Neural progenitor cell (in vitro differentiated cells): ENCODE results near the gene ZNF316. TPM values are rescaled to one million over a fixed set of nuclear protein-coding genes. Genes with fewer than 3 reads are reported as not detected.
A peak's percentile ranks its signal among the peaks of the same experiment; 100 is the strongest.

Experiments used
- DNase-seq: peaks from one replicate; pipeline ENCODE4 v3.0.0-alpha.2; 2016; ENCODE audit warnings: low spot score
- H2AFZ ChIP-seq: fragments of 200-600 bp; sonication (generic); replicated peaks from 2 replicates; pipeline ENCODE4 v1.6.1; 2016; ENCODE audit warnings: antibody characterized with exemption
- H3F3A ChIP-seq: fragments of 200-600 bp; sonication (generic); 2 replicates; pipeline ENCODE4 v1.6.1; 2016; ENCODE audit warnings: antibody characterized with exemption, low read depth
- H3K27ac ChIP-seq: fragments of 200-600 bp; sonication (generic); 2 replicates; pipeline ENCODE4 v1.5.1; 2016; ENCODE audit warnings: mild to moderate bottlenecking
- H3K27me3 ChIP-seq: fragments of 200-600 bp; sonication (generic); 2 replicates; pipeline ENCODE4 v1.6.1; 2016; ENCODE audit warnings: mild to moderate bottlenecking, moderate library complexity
- H3K36me3 ChIP-seq: fragments of 200-600 bp; sonication (generic); 2 replicates; pipeline ENCODE4 v1.5.1; 2016
- H3K4me1 ChIP-seq: fragments of 200-600 bp; sonication (generic); 2 replicates; pipeline ENCODE4 v1.6.1; 2016; ENCODE audit warnings: mixed run types
- H3K4me2 ChIP-seq: fragments of 200-600 bp; sonication (generic); 2 replicates; pipeline ENCODE4 v1.6.1; 2016
- H3K4me3 ChIP-seq: fragments of 200-600 bp; sonication (generic); 2 replicates; pipeline ENCODE4 v1.5.1; 2016
- H3K79me2 ChIP-seq: fragments of 200-600 bp; sonication (generic); 2 replicates; pipeline ENCODE4 v1.6.1; 2016; ENCODE audit warnings: low read depth
- H3K9ac ChIP-seq: fragments of 200-600 bp; sonication (generic); 2 replicates; pipeline ENCODE4 v1.6.1; 2016
- H3K9me3 ChIP-seq: fragments of 200-600 bp; sonication (generic); 2 replicates; pipeline ENCODE4 v1.5.1; 2016; ENCODE audit warnings: low read depth
- H4K20me1 ChIP-seq: fragments of 200-600 bp; sonication (generic); 2 replicates; pipeline ENCODE4 v1.6.1; 2016; ENCODE audit warnings: low read depth
- H3K27ac Mint-ChIP-seq: 3 replicates; pipeline ENCODE4 v1.8.0; 2021; ENCODE audit warnings: mixed read lengths
- H3K27me3 Mint-ChIP-seq: 2 replicates; pipeline ENCODE4 v1.8.0; 2022; ENCODE audit warnings: low read depth, mild to moderate bottlenecking, inconsistent platforms, moderate library complexity, mixed read lengths; ENCODE audit not compliant: insufficient read depth
- H3K36me3 Mint-ChIP-seq: 3 replicates; pipeline ENCODE4 v1.8.0; 2021; ENCODE audit warnings: mixed read lengths
- H3K4me1 Mint-ChIP-seq: 3 replicates; pipeline ENCODE4 v1.8.0; 2021; ENCODE audit warnings: mixed read lengths
- H3K4me3 Mint-ChIP-seq: 3 replicates; pipeline ENCODE4 v1.8.0; 2021; ENCODE audit warnings: mild to moderate bottlenecking, moderate library complexity, mixed read lengths
- H3K9me3 Mint-ChIP-seq: 3 replicates; pipeline ENCODE4 v1.8.0; 2020; ENCODE audit warnings: mixed read lengths
- EZH2 ChIP-seq: fragments of 200-600 bp; sonication (generic); IDR thresholded peaks from 2 replicates; pipeline ENCODE4 v1.6.1; 2017; ENCODE audit warnings: antibody characterized with exemption, mild to moderate bottlenecking, moderate library complexity
- EZH2phosphoT487 ChIP-seq: fragments of 200-600 bp; sonication (generic); IDR thresholded peaks from 2 replicates; pipeline ENCODE4 v1.6.1; 2017; ENCODE audit warnings: antibody characterized with exemption
- total RNA-seq: library from RNA; depleted of rRNA; stranded (reverse); fragments of >200 nt; gene quantifications from 2 replicates; pipeline ENCODE4 v1.2.3, GENCODE V29; 2015; ENCODE audit warnings: low replicate concordance
- TF ChIP-seq, protein P1 (sequence below): fragments of 200-600 bp; sonication (generic); IDR thresholded peaks from 2 replicates; pipeline ENCODE4 v1.5.1; 2017; ENCODE audit warnings: antibody characterized with exemption, mild to moderate bottlenecking

Gene ZNF316
- total RNA-seq, 1 donor from 2014 or later, result 2.2 TPM

DNA sequence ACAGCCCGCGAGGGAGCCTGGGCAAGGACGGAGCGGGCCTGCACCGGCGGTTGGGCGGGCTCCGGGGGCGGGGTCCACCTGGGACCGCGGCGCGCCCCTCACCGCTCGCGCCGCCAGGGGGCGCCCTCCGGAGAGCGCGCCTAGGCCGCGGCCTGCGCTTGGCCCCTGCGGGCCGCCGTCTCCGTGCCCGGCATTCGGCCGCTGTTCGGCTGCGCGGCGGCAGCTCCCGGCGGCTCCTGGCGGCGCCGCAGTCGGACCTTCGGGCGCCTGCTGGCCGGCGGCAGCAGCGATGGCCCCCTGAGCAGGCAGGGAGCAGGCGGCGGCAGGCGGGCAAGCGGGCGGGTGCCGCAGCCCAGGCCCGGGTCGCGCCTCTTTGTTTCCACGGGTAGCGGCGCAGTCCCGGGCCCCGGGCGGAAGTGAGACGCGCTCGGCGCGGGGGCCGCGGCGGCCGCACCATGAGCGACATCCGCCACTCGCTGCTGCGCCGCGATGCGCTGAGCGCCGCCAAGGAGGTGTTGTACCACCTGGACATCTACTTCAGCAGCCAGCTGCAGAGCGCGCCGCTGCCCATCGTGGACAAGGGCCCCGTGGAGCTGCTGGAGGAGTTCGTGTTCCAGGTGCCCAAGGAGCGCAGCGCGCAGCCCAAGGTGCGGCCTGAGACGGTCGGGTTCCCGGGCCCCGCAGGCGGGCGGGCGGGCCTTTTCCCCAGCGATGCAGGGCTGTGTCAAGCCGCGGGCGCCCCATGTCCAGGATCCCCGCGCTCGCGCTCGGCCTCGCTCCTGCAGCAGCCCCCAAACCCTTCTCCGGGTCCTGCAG lies 47.1 kb upstream of the ZNF316 start, which contains the start of gene INTS15:
TSS of gene INTS15 (plus strand) at position 193 of the 816 bp plus-strand sequence. CDS start at position 456, 263 bp downstream.
- Mint-ChIP-seq H3K36me3 (peaks cover 13% of the 10 kb centered on the region), H3K27ac (peak within 1 kb of the TSS; percentile 86), H3K27me3 (peaks cover 7% of the 10 kb centered on the region), H3K4me1 (peaks cover 10% of the 10 kb centered on the region), H3K9me3 (no peaks in the 10 kb centered on the region), H3K4me3 (peak within 1 kb of the TSS; percentile 91)
- H3K4me2 ChIP-seq, result peak within 1 kb of the TSS; percentile 80
- peaks cover 20% of the 10 kb centered on the region for H3K79me2 ChIP-seq
- peak; percentile 37 for TF ChIP-seq EZH2
- TF ChIP-seq, protein P1, sequence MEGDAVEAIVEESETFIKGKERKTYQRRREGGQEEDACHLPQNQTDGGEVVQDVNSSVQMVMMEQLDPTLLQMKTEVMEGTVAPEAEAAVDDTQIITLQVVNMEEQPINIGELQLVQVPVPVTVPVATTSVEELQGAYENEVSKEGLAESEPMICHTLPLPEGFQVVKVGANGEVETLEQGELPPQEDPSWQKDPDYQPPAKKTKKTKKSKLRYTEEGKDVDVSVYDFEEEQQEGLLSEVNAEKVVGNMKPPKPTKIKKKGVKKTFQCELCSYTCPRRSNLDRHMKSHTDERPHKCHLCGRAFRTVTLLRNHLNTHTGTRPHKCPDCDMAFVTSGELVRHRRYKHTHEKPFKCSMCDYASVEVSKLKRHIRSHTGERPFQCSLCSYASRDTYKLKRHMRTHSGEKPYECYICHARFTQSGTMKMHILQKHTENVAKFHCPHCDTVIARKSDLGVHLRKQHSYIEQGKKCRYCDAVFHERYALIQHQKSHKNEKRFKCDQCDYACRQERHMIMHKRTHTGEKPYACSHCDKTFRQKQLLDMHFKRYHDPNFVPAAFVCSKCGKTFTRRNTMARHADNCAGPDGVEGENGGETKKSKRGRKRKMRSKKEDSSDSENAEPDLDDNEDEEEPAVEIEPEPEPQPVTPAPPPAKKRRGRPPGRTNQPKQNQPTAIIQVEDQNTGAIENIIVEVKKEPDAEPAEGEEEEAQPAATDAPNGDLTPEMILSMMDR, result peak; percentile 66
- no peak for TF ChIP-seq EZH2phosphoT487
- H3K27me3 ChIP-seq, result no peaks in the 10 kb centered on the region
- H3K4me3 ChIP-seq, result peak within 1 kb of the TSS; percentile 82
- H2AFZ ChIP-seq, result peak within 1 kb of the TSS; percentile 82
- peak; percentile 94 for DNase-seq
- H3K27ac ChIP-seq, result peak within 1 kb of the TSS; percentile 20
- H3K4me1 ChIP-seq, result peaks cover 9% of the 10 kb centered on the region
- H3K9me3 ChIP-seq, result no peaks in the 10 kb centered on the region
- H3F3A ChIP-seq, result peaks cover 19% of the 10 kb centered on the region
- peaks cover 8% of the 10 kb centered on the region for H3K36me3 ChIP-seq
- peak within 1 kb of the TSS; percentile 64 for H3K9ac ChIP-seq
- H4K20me1 ChIP-seq, result peaks cover 12% of the 10 kb centered on the region

DNA sequence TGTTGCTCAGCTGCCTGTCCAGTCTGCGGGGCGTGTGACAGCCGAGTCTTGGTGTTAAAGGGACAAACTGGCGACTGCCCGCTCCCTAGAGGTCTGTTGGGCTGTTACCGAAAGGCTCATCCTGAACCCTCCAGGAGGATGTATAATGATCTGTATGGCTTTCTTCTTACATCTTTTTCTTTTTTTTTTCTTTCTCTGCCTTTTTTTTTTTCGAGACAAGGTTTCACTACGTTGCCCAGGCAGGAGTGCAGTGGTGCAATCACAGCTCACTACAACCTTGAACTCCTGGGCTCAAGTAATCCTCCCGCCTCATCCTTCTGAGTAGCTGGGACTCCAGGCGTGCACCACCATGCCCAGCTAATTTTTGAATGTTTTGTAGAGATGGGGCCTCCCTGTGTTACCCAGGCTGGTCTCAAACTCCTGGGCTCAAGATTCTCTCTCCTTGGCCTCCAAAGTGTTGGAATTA lies 46.4 kb upstream of the ZNF316 start:
- peaks cover 11% of the 10 kb centered on the region for H3K36me3 Mint-ChIP-seq
- peak overlapping the region; percentile 80 for H3K4me2 ChIP-seq
- H3K27ac ChIP-seq, result no peak overlapping the region
- peak overlapping the region; percentile 91 for H3K4me3 Mint-ChIP-seq
- H3K4me1 ChIP-seq, result peaks cover 9% of the 10 kb centered on the region
- no peaks in the 10 kb centered on the region for H3K9me3 Mint-ChIP-seq
- H3K36me3 ChIP-seq, result peaks cover 8% of the 10 kb centered on the region
- H3K79me2 ChIP-seq, result peaks cover 20% of the 10 kb centered on the region
- peak; percentile 70 for DNase-seq
- peaks cover 7% of the 10 kb centered on the region for H3K27me3 Mint-ChIP-seq
- H3K27ac Mint-ChIP-seq, result peak overlapping the region; percentile 86
- peaks cover 19% of the 10 kb centered on the region for H3F3A ChIP-seq
- peaks cover 10% of the 10 kb centered on the region for H3K4me1 Mint-ChIP-seq
- peaks cover 12% of the 10 kb centered on the region for H4K20me1 ChIP-seq
- H3K27me3 ChIP-seq, result no peaks in the 10 kb centered on the region
- peak overlapping the region; percentile 82 for H3K4me3 ChIP-seq
- H3K9ac ChIP-seq, result peak overlapping the region; percentile 64
- TF ChIP-seq, protein P1, result no peak
- TF ChIP-seq EZH2phosphoT487 (no peak), EZH2 (peak; percentile 26)
- no peaks in the 10 kb centered on the region for H3K9me3 ChIP-seq
- peak overlapping the region; percentile 82 for H2AFZ ChIP-seq

DNA sequence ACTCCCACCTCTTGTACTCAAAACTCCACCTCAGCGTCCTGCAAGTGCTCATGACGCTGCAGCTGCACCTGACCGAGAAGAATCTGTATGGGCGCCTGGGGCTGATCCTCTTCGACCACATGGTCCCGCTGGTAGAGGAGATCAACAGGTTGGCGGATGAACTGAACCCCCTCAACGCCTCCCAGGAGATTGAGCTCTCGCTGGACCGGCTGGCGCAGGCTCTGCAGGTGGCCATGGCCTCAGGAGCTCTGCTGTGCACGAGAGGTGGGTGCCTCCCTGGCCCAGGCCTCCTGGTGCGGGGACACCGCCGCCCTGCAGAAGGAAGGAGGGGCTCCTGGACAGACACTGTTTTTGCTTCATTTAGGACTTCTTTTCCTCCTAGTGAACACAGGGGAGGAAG lies 37.0 kb upstream of the ZNF316 start:
- H3K9me3 ChIP-seq, result no peaks in the 10 kb centered on the region
- no peaks in the 10 kb centered on the region for H3K4me1 ChIP-seq
- Mint-ChIP-seq H3K9me3 (no peaks in the 10 kb centered on the region), H3K4me3 (no peak overlapping the region), H3K36me3 (peaks cover 19% of the 10 kb centered on the region), H3K4me1 (no peaks in the 10 kb centered on the region), H3K27ac (no peak overlapping the region), H3K27me3 (peaks cover 2% of the 10 kb centered on the region)
- H3K9ac ChIP-seq, result no peak overlapping the region
- H3F3A ChIP-seq, result peaks cover 5% of the 10 kb centered on the region
- no peak overlapping the region for H3K4me3 ChIP-seq
- H3K27ac ChIP-seq, result no peak overlapping the region
- H3K79me2 ChIP-seq, result no peaks in the 10 kb centered on the region
- no peaks in the 10 kb centered on the region for H3K27me3 ChIP-seq
- peaks cover 4% of the 10 kb centered on the region for H4K20me1 ChIP-seq
- H2AFZ ChIP-seq, result no peak overlapping the region
- no peak for DNase-seq
- no peaks in the 10 kb centered on the region for H3K36me3 ChIP-seq
- no peak for TF ChIP-seq EZH2phosphoT487
- TF ChIP-seq EZH2, result no peak
- TF ChIP-seq, protein P1, result no peak
- H3K4me2 ChIP-seq, result no peak overlapping the region
